ENCODE results near the gene KDM2A.

KDM2A gene

GRCh38 chr11:67278939-67279588 is 160.0 kb downstream of the KDM2A start:
- no peak overlapping the region for H3K4me3 ChIP-seq (ENCODE audit: low read depth, low read length)
- no peak for TF ChIP-seq CTCF (IDR thresholded peaks at IDR 0.05; ENCODE audit: low read depth, low read length, missing control alignments)
- no peak for DNase-seq (ENCODE audit: low read depth)

- no peak for DNase-seq (ENCODE audit: low read depth)
- no peak for TF ChIP-seq CTCF (IDR thresholded peaks at IDR 0.05; ENCODE audit: low read depth, low read length, missing control alignments)
- no peak overlapping the region for H3K4me3 ChIP-seq (ENCODE audit: low read depth, low read length)
Measured at GRCh38 chr11:67279589-67280340, 160.7 kb downstream of the KDM2A start.

- DNase-seq (ENCODE audit: low read depth) = no peak
- H3K4me3 ChIP-seq (ENCODE audit: low read depth, low read length) = no peak overlapping the region
- TF ChIP-seq CTCF (IDR thresholded peaks at IDR 0.05; ENCODE audit: low read depth, low read length, missing control alignments) = no peak
Measured at GRCh38 chr11:67280341-67280787, 161.3 kb downstream of the KDM2A start.

GRCh38 chr11:67280788-67281551 is 161.9 kb downstream of the KDM2A start:
- DNase-seq (ENCODE audit: low read depth) = no peak
- TF ChIP-seq CTCF (IDR thresholded peaks at IDR 0.05; ENCODE audit: low read depth, low read length, missing control alignments) = no peak
- no peak overlapping the region for H3K4me3 ChIP-seq (ENCODE audit: low read depth, low read length)

GRCh38 chr11:67281552-67282150 is 162.6 kb downstream of the KDM2A start:
- TF ChIP-seq CTCF (IDR thresholded peaks at IDR 0.05; ENCODE audit: low read depth, low read length, missing control alignments) = no peak
- no peak for DNase-seq (ENCODE audit: low read depth)
- H3K4me3 ChIP-seq (ENCODE audit: low read depth, low read length) = no peak overlapping the region

- no peak for DNase-seq (ENCODE audit: low read depth)
- no peak for TF ChIP-seq CTCF (IDR thresholded peaks at IDR 0.05; ENCODE audit: low read depth, low read length, missing control alignments)
- H3K4me3 ChIP-seq (ENCODE audit: low read depth, low read length) = no peak overlapping the region
Measured at GRCh38 chr11:67282155-67282875, 163.3 kb downstream of the KDM2A start.

Data from GM12864 (cell line).